Measurements from ENCODE around the gene RXRA.

GRCh38 chr9:134429007-134429406 lies 102.8 kb downstream of the RXRA start:
- TF ChIP-seq CTCF (IDR thresholded peaks at IDR 0.05; ENCODE audit: insufficient read depth, low read depth, low read length) (no peak), EZH2 (IDR thresholded peaks at IDR 0.05; ENCODE audit: insufficient read depth, low read length) (no peak)

Measured in astrocyte (in vitro differentiated cells and primary cell).